ENCODE measurements around the gene ZNF793. TPM values are rescaled to one million over a fixed set of nuclear protein-coding genes. Genes with fewer than 3 reads are reported as not detected.

ZNF793 gene
- total and polyA plus RNA-seq, 10 of the 15 experiments (the other 5 are each of a cell fraction or from before 2014, with no cell fraction given): 0.10 to 1.1 (median 0.30) TPM

- TF ChIP-seq SKIL (IDR thresholded peaks at IDR 0.05; ENCODE audit: low read depth, poor library complexity, severe bottlenecking) (no peak), RB1 (IDR thresholded peaks at IDR 0.05; ENCODE audit: borderline replicate concordance) (no peak; the same call in 1 of the 2 replicates), TCF12 (IDR thresholded peaks at IDR 0.05; ENCODE audit: low read depth, low read length) (0 out of 2 replicates have a peak, but pooled peaks have one; percentile 44), BACH1 (IDR thresholded peaks at IDR 0.05; ENCODE audit: borderline replicate concordance) (no peak), ASH2L (IDR thresholded peaks at IDR 0.05; ENCODE audit: borderline replicate concordance, low read depth) (no peak), SREBF2 (IDR thresholded peaks at IDR 0.05; ENCODE audit: low read length) (peak; percentile 56; the same call in 1 of the 2 replicates), CHD2 (IDR thresholded peaks at IDR 0.05; ENCODE audit: borderline replicate concordance, low read depth, low read length) (peak; percentile 87), NFIC (IDR thresholded peaks at IDR 0.05; ENCODE audit: low read depth, low read length) (no peak), RELB (IDR thresholded peaks at IDR 0.05; ENCODE audit: low read depth) (peak; percentile 49; the same call in 1 of the 2 replicates), PAX5 (IDR thresholded peaks at IDR 0.05; ENCODE audit: borderline replicate concordance, low read depth, low read length) (peak; percentile 87), HDGF (IDR thresholded peaks at IDR 0.05) (0 out of 2 replicates have a peak, but pooled peaks have one; percentile 47), BCL3 (IDR thresholded peaks at IDR 0.05; ENCODE audit: borderline replicate concordance, insufficient read depth, low read depth, low read length, poor library complexity, severe bottlenecking) (no peak), IKZF2 (IDR thresholded peaks at IDR 0.05) (peak in 1 of 2 experiments; percentile 10; a peak in 1 of 4 replicates), EED (IDR thresholded peaks at IDR 0.05; ENCODE audit: low read depth) (no peak), E4F1 (IDR thresholded peaks at IDR 0.05; ENCODE audit: borderline replicate concordance, partially characterized antibody) (no peak), SMAD1 (IDR thresholded peaks at IDR 0.05; ENCODE audit: low read depth, partially characterized antibody) (no peak), CEBPB (IDR thresholded peaks at IDR 0.05; ENCODE audit: borderline replicate concordance in 1 of 2, low read depth in 2 of 2, low read length in 2 of 2) (no peak)
Measured at GRCh38 chr19:37466798-37467607, 39.7 kb upstream of the ZNF793 start, which contains the start of gene ZNF569 (continued).
